ENCODE data around the gene KBTBD4. TPM values are rescaled to one million over a fixed set of nuclear protein-coding genes. Genes with fewer than 3 reads are reported as not detected.

KBTBD4 gene
- total RNA-seq, 1 experiment from 2014 or later: 15.9 TPM

- no peak overlapping the region for H2BK20ac ChIP-seq (ENCODE audit: low read depth, low read length, poor library complexity, severe bottlenecking)
- no peaks in the 10 kb centered on the region for H3K9me3 ChIP-seq (ENCODE audit: control insufficient read depth, low read depth, low read length)
- peaks cover 7% of the 10 kb centered on the region; the same call in 1 of the 2 replicates for H3K79me2 ChIP-seq (ENCODE audit: insufficient read depth, low read length)
- H2AFZ ChIP-seq (ENCODE audit: low read length): no peak overlapping the region
- H3K56ac ChIP-seq (ENCODE audit: insufficient read length, low read depth, low read length): no peak overlapping the region
- Mint-ChIP-seq H3K9me3 (peaks cover 0 to 3% of the 10 kb centered on the region in 2 experiments; a peak in 2 of 5 replicates), H3K27ac (no peak overlapping the region), H3K36me3 (ENCODE audit: insufficient read depth in 1 of 3, low read depth in 3 of 3) (peaks cover 39 to 55% (median 44%) of the 10 kb centered on the region in 3 experiments), H3K27me3 (ENCODE audit: low read depth) (no peaks in the 10 kb centered on the region; the same call in 1 of the 2 replicates), H3K4me1 (peaks cover 7% of the 10 kb centered on the region in 2 experiments; a peak in 2 of 4 replicates), H3K4me3 (no peak overlapping the region)
- no peak overlapping the region for H3K4ac ChIP-seq (ENCODE audit: low read depth, low read length)
- H3K23ac ChIP-seq (ENCODE audit: insufficient read length, low read depth, low read length): no peak overlapping the region
- H3K9ac ChIP-seq (ENCODE audit: extremely low read depth, insufficient read length, low read length): no peak overlapping the region
- H3K14ac ChIP-seq (ENCODE audit: insufficient read depth, low read length): no peak overlapping the region
- H4K91ac ChIP-seq (ENCODE audit: insufficient read length, low read depth, low read length): no peak overlapping the region
- TF ChIP-seq CTCF (conservative IDR thresholded peaks at IDR 0.05): no peak
- no peak overlapping the region for H3T11ph ChIP-seq (ENCODE audit: low read length)
- H3K4me2 ChIP-seq (ENCODE audit: insufficient read depth, insufficient read length, low read length): no peak overlapping the region
- no peaks in the 10 kb centered on the region for H3K27me3 ChIP-seq (ENCODE audit: insufficient read depth, low read length)
- no peak overlapping the region for H2AK5ac ChIP-seq (ENCODE audit: insufficient read length, low read length)
- H3K79me1 ChIP-seq (ENCODE audit: insufficient read depth, low read depth, low read length, poor library complexity, severe bottlenecking): peaks cover 6% of the 10 kb centered on the region
- no CpG with 5 or more reads among the region's 5 CpGs for WGBS (ENCODE audit: extremely low coverage, insufficient read length, low lambda C conversion rate)
- H2BK120ac ChIP-seq (ENCODE audit: low read depth, low read length, poor library complexity, severe bottlenecking): no peak overlapping the region
- H2BK5ac ChIP-seq (ENCODE audit: insufficient read length, low read length): no peak overlapping the region
- H3K23me2 ChIP-seq (ENCODE audit: insufficient read length, low read depth, low read length, poor library complexity, severe bottlenecking): peaks cover 4% of the 10 kb centered on the region
- H4K8ac ChIP-seq (replicated peaks; ENCODE audit: insufficient read length, low read depth, low read length): no peak overlapping the region
- H3K18ac ChIP-seq (ENCODE audit: insufficient read length, low read depth, low read length): no peak overlapping the region
- no peak overlapping the region for H2BK15ac ChIP-seq (ENCODE audit: low read depth, low read length)
- no peaks in the 10 kb centered on the region; the same call in none of the 2 replicates for H3K4me1 ChIP-seq (ENCODE audit: insufficient read depth, low read length)
- H3K27ac ChIP-seq (ENCODE audit: insufficient read length, low read depth, low read length): no peak overlapping the region
- H4K20me1 ChIP-seq (ENCODE audit: control insufficient read depth, insufficient read depth, insufficient read length): no peaks in the 10 kb centered on the region
- no peak for DNase-seq
- no peak overlapping the region for H2BK12ac ChIP-seq (ENCODE audit: insufficient read length, low read depth, low read length)
- no peak overlapping the region for H4K5ac ChIP-seq (ENCODE audit: insufficient read length, low read depth, low read length)
Measured at GRCh38 chr11:47583844-47584243, 5.1 kb upstream of the KBTBD4 start.
